Measurements from ENCODE around the gene TSPAN14.
"Not testable (repeated sequence)": the region's sequence is repeated elsewhere in the genome, so short reads cannot be mapped to it uniquely, and the experiment has no call there.

Gene TSPAN14

GRCh38 chr10:80540136-80540535 is 86.0 kb downstream of the TSPAN14 start:
- DNase-seq (ENCODE audit: low read depth), result no peak
- H3K4me3 ChIP-seq (ENCODE audit: low read length), result no peak overlapping the region
- no peak for TF ChIP-seq CTCF (IDR thresholded peaks at IDR 0.05; ENCODE audit: insufficient read depth, low read depth, low read length, missing control alignments)

- DNase-seq (ENCODE audit: low read depth), result no peak
- no peak overlapping the region for H3K4me3 ChIP-seq (ENCODE audit: low read length)
- no peak for TF ChIP-seq CTCF (IDR thresholded peaks at IDR 0.05; ENCODE audit: insufficient read depth, low read depth, low read length, missing control alignments)
Measured at GRCh38 chr10:80540618-80540980, 86.5 kb downstream of the TSPAN14 start.

- no peak for DNase-seq (ENCODE audit: low read depth)
- no peak for TF ChIP-seq CTCF (IDR thresholded peaks at IDR 0.05; ENCODE audit: insufficient read depth, low read depth, low read length, missing control alignments)
- H3K4me3 ChIP-seq (ENCODE audit: low read length), result no peak overlapping the region
Measured at GRCh38 chr10:80540981-80541750, 87.1 kb downstream of the TSPAN14 start.

GRCh38 chr10:80542053-80542452 is 87.9 kb downstream of the TSPAN14 start:
- peak; percentile 60 for DNase-seq (ENCODE audit: low read depth)
- TF ChIP-seq CTCF (IDR thresholded peaks at IDR 0.05; ENCODE audit: insufficient read depth, low read depth, low read length, missing control alignments), result no peak
- H3K4me3 ChIP-seq (ENCODE audit: low read length), result no peak overlapping the region

GRCh38 chr10:80542652-80543318 is 88.7 kb downstream of the TSPAN14 start:
- no peak for DNase-seq (ENCODE audit: low read depth)
- no peak overlapping the region for H3K4me3 ChIP-seq (ENCODE audit: low read length)
- no peak for TF ChIP-seq CTCF (IDR thresholded peaks at IDR 0.05; ENCODE audit: insufficient read depth, low read depth, low read length, missing control alignments)

- not testable (repeated sequence) for DNase-seq (ENCODE audit: low read depth); H3K4me3 ChIP-seq (ENCODE audit: low read length)
Measured at GRCh38 chr10:80543319-80543672, 89.2 kb downstream of the TSPAN14 start.

- no peak overlapping the region for H3K4me3 ChIP-seq (ENCODE audit: low read length)
- DNase-seq (ENCODE audit: low read depth), result no peak
- no peak for TF ChIP-seq CTCF (IDR thresholded peaks at IDR 0.05; ENCODE audit: insufficient read depth, low read depth, low read length, missing control alignments)
Measured at GRCh38 chr10:80544316-80544953, 90.3 kb downstream of the TSPAN14 start.

Data from epithelial cell of esophagus (primary cell).